HG03097 (cell line): ENCODE results near the gene RHOT1.

ENCODE experiments used
- ATAC-seq: cut with Tn5 transposase; IDR thresholded peaks from one replicate; pipeline ENCODE4 v1.9.1; 2021; ENCODE audit not compliant: unreplicated experiment, low FRiP score

The RHOT1 gene

GRCh38 chr17:32266389-32267301 is 124.3 kb downstream of the RHOT1 start:
- no peak for ATAC-seq

- ATAC-seq: no peak
Observed at GRCh38 chr17:32267690-32268205, 125.4 kb downstream of the RHOT1 start.

GRCh38 chr17:32268734-32269288 is 126.5 kb downstream of the RHOT1 start:
- ATAC-seq: no peak

- ATAC-seq: no peak
Observed at GRCh38 chr17:32269377-32269776, 127.1 kb downstream of the RHOT1 start.

- ATAC-seq: no peak
Observed at GRCh38 chr17:32271844-32272243, 129.5 kb downstream of the RHOT1 start.

- no peak for ATAC-seq
Observed at GRCh38 chr17:32274101-32274500, 131.8 kb downstream of the RHOT1 start.

GRCh38 chr17:32274643-32275042 is 132.3 kb downstream of the RHOT1 start:
- no peak for ATAC-seq
